ENCODE data around the gene GALNT17.

GALNT17 gene

DNA sequence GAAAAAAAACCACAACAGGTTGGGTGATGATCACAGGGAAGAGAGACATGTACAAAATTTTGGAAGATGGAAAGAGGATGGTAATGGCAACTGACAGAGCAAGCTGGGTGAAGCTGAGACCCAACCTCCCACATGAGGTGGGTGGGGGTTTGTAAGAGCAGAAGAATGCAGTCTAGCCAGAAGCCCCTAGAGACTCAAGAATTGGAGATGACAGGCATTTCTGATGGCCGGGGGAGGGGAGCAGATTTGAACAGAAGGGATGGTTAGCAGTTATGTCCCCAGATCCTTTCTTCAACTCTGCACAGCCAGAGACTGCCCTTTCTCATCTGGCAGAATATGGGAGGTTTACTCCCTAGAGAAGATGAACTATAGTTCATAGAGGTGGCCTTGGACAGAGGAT, 208.0 kb downstream of the GALNT17 start:
- Mint-ChIP-seq H3K4me3 (no peak overlapping the region), H3K9me3 (peaks cover 28% of the 10 kb centered on the region), H3K27me3 (no peaks in the 10 kb centered on the region), H3K4me1 (ENCODE audit: low read depth) (no peaks in the 10 kb centered on the region), H3K36me3 (ENCODE audit: low read depth) (no peaks in the 10 kb centered on the region), H3K27ac (no peak overlapping the region)
- no peak for DNase-seq

DNA sequence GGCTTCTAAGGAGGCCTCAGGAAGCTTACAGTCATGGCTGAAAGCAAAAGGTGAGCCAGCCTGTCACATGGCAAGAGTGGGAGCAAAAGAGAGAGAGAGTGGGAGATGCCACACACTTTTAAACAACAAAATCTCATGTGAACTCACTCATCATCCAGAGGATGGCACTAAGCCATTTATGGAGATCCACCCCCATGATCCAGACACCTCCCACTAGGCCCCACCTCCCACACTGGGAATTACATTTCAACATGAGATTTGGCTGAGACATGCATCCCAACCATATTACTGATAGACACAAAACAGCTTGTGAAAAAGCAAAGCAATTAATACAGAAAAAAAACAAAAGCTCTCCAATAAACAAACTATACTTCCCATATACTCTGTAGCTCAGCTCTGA, 210.3 kb downstream of the GALNT17 start:
- Mint-ChIP-seq H3K9me3 (peaks cover 22% of the 10 kb centered on the region), H3K27me3 (no peaks in the 10 kb centered on the region), H3K4me1 (ENCODE audit: low read depth) (no peaks in the 10 kb centered on the region), H3K36me3 (ENCODE audit: low read depth) (no peaks in the 10 kb centered on the region), H3K27ac (no peak overlapping the region), H3K4me3 (no peak overlapping the region)
- DNase-seq = no peak

DNA sequence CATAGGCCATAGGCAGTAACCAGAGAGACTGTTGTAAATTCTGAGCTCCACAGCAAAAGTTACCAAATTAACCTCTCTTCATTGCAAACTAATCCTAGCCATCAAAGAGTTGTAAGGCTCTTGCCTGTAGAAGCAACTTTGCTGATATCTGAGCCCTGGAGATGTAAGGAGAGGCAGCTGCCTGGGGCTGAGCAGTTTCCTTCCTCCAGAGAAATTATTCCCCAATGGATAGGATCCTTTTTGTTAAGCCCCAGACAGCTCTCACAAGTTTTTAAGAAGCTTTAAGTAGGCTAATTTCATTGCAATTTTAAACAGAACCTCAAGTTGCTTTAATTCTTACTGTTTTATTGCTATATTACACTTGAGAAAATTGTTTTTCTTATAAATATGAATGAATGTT, 211.1 kb downstream of the GALNT17 start:
- Mint-ChIP-seq H3K36me3 (ENCODE audit: low read depth) (no peaks in the 10 kb centered on the region), H3K27ac (no peak overlapping the region), H3K4me3 (no peak overlapping the region), H3K27me3 (no peaks in the 10 kb centered on the region), H3K9me3 (peaks cover 20% of the 10 kb centered on the region), H3K4me1 (ENCODE audit: low read depth) (no peaks in the 10 kb centered on the region)
- no peak for DNase-seq

DNA sequence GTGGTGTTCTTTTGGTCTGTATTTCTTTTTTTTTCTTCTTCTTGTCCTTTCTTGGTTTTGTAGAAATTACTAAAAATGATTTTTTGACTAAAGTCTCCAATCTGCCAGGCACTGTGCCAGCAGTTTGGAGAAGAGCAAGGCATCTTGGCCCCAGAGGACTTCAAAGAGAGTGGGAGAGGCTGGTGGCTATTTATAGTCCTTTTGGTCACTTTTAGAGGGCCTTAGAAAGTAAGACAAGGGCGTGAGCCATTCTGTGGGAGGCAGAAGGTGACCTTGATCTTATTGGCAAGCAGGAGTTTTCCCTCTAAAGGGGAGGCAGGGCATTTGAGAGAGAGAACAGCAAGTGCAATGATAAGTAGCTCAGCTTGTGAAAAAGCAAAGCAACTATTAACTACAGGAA, 211.9 kb downstream of the GALNT17 start:
- Mint-ChIP-seq H3K27ac (no peak overlapping the region), H3K36me3 (ENCODE audit: low read depth) (no peaks in the 10 kb centered on the region), H3K4me3 (no peak overlapping the region), H3K27me3 (no peaks in the 10 kb centered on the region), H3K9me3 (peaks cover 20% of the 10 kb centered on the region), H3K4me1 (ENCODE audit: low read depth) (no peaks in the 10 kb centered on the region)
- no peak for DNase-seq

DNA sequence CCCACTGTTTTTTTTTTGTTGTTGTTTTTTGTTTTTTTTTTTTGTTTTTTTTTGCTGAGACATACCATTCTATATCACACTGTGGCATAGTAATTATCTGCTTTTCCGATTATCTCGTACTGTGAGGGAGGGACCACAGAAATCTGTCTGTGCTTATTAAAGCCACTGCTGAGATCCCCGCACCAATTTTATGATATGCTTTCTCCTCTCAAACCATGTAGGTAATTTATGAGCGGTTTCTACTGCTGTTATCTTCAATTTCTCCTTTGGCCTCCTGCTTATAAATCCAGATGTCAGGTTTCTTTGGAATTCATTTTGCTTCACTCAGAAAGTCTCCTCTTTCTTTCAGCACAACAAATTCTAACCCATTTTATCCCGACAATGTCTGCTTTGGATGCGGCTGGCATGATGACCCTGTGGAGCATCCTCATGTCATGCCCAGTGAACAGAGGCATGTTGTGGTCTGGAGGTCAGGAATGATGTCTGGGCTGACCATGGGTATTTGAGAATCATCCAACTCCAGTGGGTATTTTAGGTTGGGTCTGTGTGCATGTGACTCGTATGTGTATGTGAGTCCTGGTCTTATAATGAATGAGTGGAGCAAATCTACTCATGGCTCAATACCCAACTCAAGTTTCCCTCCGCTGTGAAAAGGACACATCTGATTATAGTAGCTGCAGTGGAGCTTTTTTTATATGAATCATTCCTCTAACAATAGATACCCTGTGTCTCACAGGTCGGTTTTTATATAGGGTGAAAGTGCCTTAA, 213.4 kb downstream of the GALNT17 start:
- Mint-ChIP-seq H3K4me3 (no peak overlapping the region), H3K9me3 (peaks cover 19% of the 10 kb centered on the region), H3K36me3 (ENCODE audit: low read depth) (no peaks in the 10 kb centered on the region), H3K27me3 (no peaks in the 10 kb centered on the region), H3K27ac (no peak overlapping the region), H3K4me1 (ENCODE audit: low read depth) (no peaks in the 10 kb centered on the region)
- no peak for DNase-seq

DNA sequence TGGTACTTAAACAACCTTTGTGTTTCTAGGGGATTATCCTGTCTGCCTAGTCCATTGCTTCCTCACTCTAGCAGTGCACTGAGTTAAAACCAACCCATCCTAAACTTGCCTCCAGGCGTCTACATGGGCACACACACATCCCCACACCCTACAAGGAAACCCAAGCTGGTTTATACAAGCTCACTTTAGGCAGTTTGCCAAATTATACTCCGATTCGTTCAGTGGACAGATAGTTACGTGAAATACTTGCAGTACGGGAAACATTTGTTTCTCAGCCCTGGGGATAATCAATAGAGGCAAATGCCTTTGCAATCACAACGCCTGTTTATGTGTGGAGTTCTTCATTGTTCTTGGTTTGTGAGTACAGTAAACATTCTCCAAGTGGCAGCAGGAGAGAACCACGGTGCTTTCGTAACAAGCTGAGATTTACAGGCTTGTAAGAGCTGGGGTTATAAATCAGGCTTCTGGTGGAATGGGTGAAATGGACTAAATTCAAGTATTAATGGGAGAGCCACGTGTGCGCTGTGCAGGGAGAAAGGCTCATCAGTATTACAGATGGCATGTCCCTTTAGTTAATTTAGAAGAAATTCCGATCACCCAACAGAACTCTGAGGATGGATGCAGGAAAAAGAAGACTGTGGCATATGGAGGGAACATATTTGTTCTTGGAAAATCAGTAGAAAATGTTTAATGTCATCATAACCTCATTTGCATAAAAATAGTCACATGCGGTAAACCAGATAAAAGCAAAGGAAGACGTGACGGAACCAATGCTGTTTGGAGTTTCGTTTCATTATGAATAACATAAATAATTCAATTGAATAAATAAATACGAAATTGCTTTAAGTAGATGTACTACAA, 217.1 kb downstream of the GALNT17 start:
- H3K36me3 Mint-ChIP-seq (ENCODE audit: low read depth) = no peaks in the 10 kb centered on the region
- H3K27me3 Mint-ChIP-seq = no peaks in the 10 kb centered on the region
- DNase-seq = no peak
- no peak overlapping the region for H3K4me3 Mint-ChIP-seq
- H3K9me3 Mint-ChIP-seq = peaks cover 23% of the 10 kb centered on the region
- H3K27ac Mint-ChIP-seq = no peak overlapping the region
- H3K4me1 Mint-ChIP-seq (ENCODE audit: low read depth) = no peaks in the 10 kb centered on the region

DNA sequence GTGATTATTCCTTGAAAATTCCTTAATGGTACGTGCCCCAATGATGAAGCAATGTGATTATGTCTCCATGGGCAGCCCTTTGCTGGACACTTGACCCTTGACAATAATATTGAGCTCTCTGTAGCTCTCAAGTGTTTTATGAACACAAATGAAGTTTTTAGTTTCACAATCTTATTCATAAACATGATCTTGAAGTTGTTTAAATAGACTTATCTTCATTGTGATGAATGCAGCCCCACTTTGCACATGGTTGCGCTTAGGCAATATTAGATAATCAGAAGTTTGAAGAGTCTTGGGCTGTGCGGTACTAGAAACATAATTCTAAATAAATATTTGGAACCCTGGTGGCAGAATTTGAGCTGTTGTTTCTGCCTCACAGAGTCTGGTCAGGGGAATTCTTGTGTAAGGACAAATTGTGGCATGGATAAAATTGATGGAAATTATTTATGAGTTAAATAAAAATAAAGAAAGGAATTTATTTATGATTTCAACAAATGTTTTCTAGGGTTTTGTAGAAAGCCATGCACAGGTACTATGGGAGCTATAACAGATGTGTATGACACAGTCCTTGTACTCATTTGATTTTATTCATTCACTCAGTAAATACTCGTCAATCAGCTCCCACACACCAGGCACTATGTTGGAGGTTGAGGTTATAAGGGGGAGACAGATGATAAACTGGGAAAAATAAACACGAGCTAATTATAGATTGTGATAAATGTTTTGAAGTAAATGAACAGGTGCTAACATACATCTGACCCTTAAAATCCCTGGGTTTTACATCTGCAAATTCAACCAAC, 217.9 kb downstream of the GALNT17 start:
- Mint-ChIP-seq H3K36me3 (ENCODE audit: low read depth) (no peaks in the 10 kb centered on the region), H3K9me3 (peaks cover 17% of the 10 kb centered on the region), H3K4me1 (ENCODE audit: low read depth) (no peaks in the 10 kb centered on the region), H3K27me3 (no peaks in the 10 kb centered on the region), H3K4me3 (no peak overlapping the region), H3K27ac (no peak overlapping the region)
- no peak for DNase-seq

DNA sequence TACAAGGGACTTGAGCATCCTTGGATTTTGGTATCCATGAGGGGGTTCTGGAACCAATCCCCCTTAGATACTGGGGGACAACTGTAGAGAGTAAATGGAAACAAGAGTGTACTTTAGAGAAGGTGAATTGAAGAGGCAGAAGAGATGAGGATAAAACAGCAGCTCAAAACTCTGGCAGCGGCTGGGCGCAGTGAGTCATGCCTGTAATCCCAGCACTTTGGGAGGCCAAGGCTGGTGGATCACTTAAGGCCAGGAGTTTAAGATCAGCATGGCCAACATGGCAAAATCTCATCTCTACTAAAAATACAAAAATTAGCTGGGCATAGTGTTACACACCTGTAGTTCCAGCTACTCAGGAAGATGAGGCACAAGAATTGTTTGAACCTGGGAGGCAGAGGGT, 218.7 kb downstream of the GALNT17 start:
- Mint-ChIP-seq H3K4me3 (no peak overlapping the region), H3K36me3 (ENCODE audit: low read depth) (no peaks in the 10 kb centered on the region), H3K27me3 (no peaks in the 10 kb centered on the region), H3K4me1 (ENCODE audit: low read depth) (no peaks in the 10 kb centered on the region), H3K9me3 (peaks cover 15% of the 10 kb centered on the region), H3K27ac (no peak overlapping the region)
- DNase-seq = no peak

DNA sequence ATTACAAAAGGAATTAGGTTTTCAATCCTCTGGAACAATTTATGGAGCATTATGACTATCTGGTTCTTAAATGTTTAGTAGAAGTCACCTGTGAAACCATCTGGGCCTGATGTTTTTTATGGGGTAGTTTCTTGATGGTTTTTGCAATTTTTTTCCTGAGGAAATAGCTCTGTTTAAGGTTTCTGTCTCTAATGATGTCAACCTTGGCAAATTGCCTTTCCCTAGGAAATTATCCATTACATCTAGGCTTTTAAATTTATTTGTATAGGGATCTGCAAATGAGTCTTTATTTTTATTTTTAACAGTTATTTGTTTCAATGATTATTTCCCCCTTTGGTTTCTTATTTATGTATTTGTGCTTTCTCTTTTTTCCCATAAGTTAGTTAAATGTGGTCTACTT, 222.8 kb downstream of the GALNT17 start:
- Mint-ChIP-seq H3K27ac (no peak overlapping the region), H3K9me3 (peaks cover 17% of the 10 kb centered on the region), H3K4me1 (ENCODE audit: low read depth) (no peaks in the 10 kb centered on the region), H3K27me3 (no peaks in the 10 kb centered on the region), H3K36me3 (ENCODE audit: low read depth) (no peaks in the 10 kb centered on the region), H3K4me3 (no peak overlapping the region)
- DNase-seq = no peak

DNA sequence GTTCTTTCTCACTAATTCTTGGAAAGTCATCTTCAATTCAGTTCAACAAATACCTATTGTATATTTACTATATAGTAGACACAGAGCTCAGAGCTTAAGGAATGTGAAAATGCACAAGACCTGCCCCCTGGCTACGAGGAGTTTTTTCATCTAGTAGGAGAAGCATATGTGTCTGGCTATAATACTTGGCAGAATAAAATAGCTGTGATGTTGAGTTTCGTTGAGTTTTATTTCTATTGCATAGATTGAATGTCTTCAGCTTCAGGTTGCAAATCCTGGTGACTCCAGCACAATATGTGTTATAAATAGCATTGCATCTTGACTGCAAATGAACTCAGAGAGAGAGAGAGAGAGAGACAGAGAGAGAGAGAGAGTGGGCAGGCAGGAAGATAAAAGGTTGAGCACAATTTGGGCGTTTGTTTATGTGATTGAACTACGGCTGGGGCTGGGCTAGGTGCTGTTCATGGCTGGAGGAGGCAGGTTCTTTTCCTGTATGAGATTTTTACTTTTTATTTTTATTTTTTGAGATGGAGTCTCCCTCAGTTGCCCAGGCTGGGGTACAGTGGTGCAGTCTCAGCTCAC, 229.6 kb downstream of the GALNT17 start:
- no peaks in the 10 kb centered on the region for H3K27me3 Mint-ChIP-seq
- peaks cover 20% of the 10 kb centered on the region for H3K9me3 Mint-ChIP-seq
- no peaks in the 10 kb centered on the region for H3K36me3 Mint-ChIP-seq (ENCODE audit: low read depth)
- no peak overlapping the region for H3K27ac Mint-ChIP-seq
- DNase-seq = no peak
- no peaks in the 10 kb centered on the region for H3K4me1 Mint-ChIP-seq (ENCODE audit: low read depth)
- no peak overlapping the region for H3K4me3 Mint-ChIP-seq

DNA sequence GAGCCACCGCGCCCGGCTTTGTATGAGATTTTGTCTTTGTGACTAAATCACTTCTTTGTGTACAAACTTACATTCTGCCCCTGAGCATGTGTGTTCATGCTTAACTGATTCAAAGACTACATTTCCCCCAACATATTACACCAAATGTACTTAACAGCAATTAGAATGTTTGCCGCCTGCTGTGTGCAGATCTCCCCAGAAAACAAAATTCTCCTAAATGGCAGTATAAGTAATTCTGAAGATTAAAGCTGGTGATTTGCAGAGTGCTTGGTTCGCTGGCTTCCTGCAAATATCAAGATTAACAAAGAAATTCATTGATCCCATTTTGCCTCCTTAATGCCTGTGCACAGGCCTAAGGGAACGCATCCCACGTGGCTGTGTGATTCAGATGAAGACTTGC, 230.3 kb downstream of the GALNT17 start:
- H3K9me3 Mint-ChIP-seq = peaks cover 20% of the 10 kb centered on the region
- H3K27ac Mint-ChIP-seq = no peak overlapping the region
- H3K36me3 Mint-ChIP-seq (ENCODE audit: low read depth) = no peaks in the 10 kb centered on the region
- H3K4me1 Mint-ChIP-seq (ENCODE audit: low read depth) = no peaks in the 10 kb centered on the region
- no peak for DNase-seq
- no peaks in the 10 kb centered on the region for H3K27me3 Mint-ChIP-seq
- no peak overlapping the region for H3K4me3 Mint-ChIP-seq

DNA sequence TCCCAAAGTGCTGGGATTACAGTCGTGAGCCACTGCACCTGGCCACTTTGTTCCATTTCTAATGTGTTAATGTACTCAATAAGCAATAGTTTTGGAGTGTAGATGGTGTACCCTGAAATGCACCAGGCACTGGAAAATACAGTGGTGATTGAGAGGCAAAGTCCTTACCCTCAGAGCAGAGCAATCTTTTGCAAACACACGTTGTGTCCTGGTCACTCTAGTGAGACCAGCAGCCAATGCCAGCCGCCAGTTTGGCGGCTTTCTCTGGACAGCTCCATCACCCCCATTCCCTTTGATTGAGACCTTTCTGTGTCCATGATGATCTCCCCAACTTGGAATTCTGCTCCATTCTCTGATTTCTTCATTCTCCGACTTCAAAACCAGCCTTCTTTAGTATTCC, 231.3 kb downstream of the GALNT17 start:
- H3K4me3 Mint-ChIP-seq = no peak overlapping the region
- H3K27ac Mint-ChIP-seq = no peak overlapping the region
- H3K27me3 Mint-ChIP-seq = no peaks in the 10 kb centered on the region
- no peaks in the 10 kb centered on the region for H3K36me3 Mint-ChIP-seq (ENCODE audit: low read depth)
- no peaks in the 10 kb centered on the region for H3K4me1 Mint-ChIP-seq (ENCODE audit: low read depth)
- H3K9me3 Mint-ChIP-seq = peaks cover 21% of the 10 kb centered on the region
- DNase-seq = no peak

DNA sequence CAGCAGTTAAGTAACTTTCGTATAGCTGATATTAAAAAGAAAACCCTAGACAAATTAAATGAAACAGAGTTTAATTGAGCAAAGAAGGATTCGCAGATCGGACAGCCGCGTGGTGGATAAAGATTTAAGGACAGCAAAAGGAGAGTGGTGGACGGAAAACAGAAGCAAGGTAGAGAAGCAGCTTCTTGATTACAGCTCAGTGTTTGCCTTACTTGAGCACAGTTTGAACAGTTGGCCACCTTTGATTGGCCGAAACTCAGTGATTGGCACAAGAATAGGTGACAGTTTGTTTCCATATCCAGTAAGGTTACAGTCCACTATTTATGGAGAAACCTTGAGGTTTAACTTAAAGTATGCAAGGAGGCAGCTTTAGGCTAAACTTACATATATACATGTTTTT, 231.7 kb downstream of the GALNT17 start:
- Mint-ChIP-seq H3K27ac (no peak overlapping the region), H3K4me1 (ENCODE audit: low read depth) (no peaks in the 10 kb centered on the region), H3K27me3 (no peaks in the 10 kb centered on the region), H3K4me3 (no peak overlapping the region), H3K36me3 (ENCODE audit: low read depth) (no peaks in the 10 kb centered on the region), H3K9me3 (peaks cover 21% of the 10 kb centered on the region)
- no peak for DNase-seq

DNA sequence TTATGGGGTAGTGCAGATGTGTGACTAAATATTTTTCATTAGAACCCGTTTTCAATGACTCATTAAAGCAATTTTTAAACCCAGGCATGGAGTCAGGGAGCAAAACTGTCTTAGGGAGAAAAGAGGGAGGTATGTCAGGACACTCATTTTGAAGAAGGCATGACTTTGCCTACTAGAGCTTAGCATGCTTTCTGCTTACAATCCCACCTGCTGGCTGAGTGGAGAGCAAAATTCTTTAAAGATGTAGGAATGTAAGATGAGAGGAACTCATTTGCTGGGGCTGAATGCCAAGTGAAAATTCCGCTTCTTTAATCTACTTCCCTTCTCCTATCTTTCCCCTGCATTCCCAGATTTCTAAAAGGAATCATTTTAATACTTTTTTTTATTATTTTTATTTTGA, 232.6 kb downstream of the GALNT17 start:
- no peak for DNase-seq
- Mint-ChIP-seq H3K4me3 (no peak overlapping the region), H3K36me3 (ENCODE audit: low read depth) (no peaks in the 10 kb centered on the region), H3K4me1 (ENCODE audit: low read depth) (no peaks in the 10 kb centered on the region), H3K27ac (no peak overlapping the region), H3K27me3 (no peaks in the 10 kb centered on the region), H3K9me3 (peaks cover 23% of the 10 kb centered on the region)

All from activated T-cell treated with anti-CD3 and anti-CD28 coated beads, Interleukin-2, amount 50 U/mL, for 24 hours (primary cell).